GM19328 (cell line): Measurements from ENCODE around the gene LOXL1.

Experiments used
- ATAC-seq: cut with Tn5 transposase; IDR thresholded peaks from one replicate; pipeline ENCODE4 v1.9.1; 2021; ENCODE audit warnings: mild to moderate bottlenecking, moderate library complexity; ENCODE audit not compliant: unreplicated experiment

Gene LOXL1

DNA sequence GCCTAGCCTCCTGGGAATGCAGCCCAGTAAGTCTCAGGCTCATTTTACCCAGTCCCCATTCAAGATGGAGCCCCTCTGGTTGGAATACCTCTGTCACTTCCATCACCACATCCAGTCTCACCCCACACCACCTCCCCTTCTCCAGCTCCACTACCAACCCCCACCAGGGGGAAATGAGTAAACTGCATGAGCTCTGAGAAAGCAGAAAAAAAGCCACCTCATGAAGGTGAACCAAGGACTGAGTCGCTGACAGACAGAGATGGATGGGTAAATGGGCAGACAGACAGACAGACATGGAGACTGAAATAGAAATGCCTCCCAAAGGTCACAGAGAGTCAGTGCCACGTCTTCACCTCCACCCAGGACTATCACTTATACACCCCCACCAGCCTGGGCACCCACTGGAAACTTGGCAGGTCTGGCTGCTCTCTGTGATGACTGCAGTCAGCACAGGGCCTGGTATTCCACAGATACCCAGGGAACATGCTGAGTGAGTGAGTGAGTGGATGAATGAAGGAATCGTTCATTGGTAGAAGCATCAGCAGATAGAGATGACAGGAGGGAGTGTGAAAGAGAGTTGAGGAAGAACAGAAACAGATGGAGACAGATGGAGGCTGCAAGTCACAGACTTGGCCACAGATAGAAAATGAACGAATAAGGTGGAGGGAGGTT, 4.9 kb upstream of the LOXL1 start:
- ATAC-seq: no peak

DNA sequence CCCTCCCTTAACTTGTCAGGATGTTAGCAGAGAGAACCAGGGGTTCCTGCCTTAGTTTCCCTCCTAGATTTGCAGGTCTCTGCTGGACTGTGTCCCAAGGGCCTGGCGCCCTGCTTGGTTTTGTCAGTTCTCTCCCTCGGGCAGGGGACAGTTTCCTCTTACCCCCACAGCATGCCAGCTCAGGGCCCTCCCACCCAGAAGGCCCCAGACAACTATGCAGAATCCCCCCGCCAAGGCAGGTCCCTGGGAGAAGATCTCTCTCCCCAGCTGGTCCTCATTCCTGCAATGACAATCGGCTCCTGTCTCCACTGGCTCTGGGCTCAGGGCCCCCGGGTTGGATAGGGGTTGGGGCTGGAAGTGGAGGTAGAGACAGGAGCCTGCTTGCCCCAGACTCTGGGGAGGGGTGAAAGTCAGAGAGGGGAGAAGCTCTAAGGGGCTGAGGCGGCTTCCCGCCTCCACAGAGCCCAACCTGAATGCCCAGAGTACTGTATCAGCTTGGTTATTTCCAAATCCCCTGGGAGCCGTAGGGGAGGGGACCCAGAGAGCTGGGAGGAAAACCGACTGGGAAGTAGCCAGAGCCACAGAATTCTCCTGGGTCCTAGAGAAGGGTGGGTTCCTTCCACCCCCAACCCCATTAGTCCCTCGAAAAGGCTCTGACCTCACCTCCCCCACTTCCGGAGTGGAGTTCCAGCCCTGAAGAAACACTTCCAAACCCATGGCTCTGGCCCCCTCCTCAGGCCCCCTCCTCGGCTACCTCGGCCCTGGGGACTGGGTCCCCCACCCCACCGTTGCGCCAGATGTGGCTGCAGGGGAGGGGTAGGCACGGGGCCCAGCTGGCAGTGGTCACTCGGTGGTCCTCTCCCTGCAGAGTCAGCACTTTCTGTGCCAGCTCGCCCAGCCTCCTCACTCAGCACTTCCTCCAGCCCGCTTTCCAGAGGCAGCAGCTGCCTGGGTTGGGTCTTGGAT, 3.8 kb upstream of the LOXL1 start:
- ATAC-seq: no peak

DNA sequence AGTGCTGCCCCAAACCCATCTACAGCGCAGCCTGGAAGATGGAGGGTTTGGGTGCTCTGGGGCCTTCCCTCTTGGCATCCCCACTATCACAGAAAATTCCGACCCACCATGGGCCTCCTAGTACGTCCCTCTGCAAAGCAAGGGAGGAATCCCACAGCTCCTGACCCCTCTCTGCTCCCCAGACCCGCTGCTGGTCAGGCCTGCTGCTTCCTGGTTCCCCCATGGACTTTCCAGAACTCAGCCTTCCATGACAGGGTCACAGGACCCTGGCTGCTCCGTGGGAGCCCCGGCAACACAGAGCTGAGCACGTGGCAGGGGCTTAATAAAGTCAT, 3.1 kb upstream of the LOXL1 start:
- ATAC-seq: no peak

DNA sequence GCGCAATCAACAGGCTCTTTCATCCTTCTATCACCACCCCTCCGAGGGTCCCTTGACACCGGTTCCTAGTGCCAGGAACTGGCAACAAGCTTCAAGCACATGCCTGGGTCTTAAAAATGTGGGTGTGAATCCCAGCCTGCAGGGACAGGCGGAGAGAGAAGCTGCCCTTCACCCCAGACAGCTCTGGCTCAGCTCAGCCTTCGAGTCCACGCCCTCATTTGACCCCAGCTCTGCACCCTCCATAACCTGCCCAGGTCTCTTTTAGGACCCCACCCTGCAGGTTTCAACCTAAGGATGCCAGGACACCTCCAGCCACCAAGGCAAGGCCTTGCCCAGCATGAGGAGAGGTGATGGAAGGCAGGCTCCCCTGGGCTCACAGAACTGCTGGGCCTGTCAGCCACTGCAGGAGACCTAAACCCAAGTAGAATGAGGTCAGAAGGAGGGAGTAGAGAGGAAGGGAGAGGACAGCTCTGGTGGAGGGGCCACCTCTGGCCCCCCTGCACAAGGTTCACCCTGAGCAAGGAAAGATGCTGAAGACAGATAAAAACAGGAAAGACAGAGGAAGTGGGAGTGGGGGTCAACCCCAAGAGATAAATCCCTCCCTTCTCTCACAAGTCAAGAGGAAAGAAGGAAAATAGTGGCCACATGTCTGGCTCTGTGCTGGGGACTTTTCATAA, 2.6 kb upstream of the LOXL1 start:
- no peak for ATAC-seq

DNA sequence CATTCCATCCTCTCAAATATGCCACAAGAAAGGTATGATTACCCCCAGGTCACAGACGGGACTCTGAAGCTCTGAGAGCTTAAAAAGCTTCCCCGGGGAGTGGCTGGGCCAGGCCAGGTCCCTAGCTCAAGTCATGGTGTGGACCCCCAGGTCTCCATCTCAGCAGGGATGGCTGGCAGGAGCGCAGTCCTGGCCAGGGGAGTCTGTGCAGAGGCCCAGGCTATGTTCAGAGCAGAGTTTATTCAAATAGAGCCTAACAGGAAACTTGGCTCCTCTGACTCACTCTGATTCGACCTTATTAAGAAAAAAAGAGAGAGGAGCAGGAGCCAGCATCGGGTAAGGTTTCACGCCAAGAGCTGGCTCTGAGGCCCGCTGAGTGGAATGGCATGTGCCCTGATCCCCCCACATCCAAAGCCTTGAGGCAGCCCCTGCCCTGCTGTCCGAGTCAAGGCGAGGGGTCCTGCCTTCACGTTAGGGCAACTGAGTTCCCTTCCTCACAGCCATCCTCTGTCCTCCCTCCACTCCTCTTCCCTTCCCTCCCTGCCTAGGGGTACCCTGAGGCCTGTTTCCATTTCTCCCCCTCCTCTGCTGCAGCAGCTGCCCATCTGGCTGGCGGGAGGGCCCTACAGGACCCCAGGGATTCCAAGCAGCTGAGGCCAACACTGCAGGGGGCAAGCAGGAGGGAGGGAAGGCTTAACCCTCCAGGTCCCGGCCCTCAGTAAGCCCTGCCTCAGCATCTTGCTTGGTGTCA, 1.9 kb upstream of the LOXL1 start:
- no peak for ATAC-seq

DNA sequence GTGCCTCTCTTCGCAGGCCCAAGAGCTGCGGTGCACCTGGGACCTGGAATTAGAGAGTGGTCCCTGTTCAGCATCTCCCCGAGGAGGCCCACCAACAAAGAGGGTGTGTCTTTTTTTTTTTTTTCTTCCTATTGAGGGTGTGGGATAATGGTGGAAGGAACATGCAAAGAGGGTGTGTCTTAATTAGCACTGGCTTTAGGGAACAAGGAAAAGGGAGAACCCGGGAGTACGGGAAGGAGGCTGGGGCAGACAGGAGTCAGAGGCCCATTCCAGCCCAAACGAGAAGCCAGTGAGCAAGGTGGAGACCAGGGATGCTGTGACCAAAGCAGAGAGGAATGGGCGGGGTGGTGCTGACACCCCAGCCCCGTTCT, 429 bp upstream of the LOXL1 start:
- ATAC-seq: no peak

DNA sequence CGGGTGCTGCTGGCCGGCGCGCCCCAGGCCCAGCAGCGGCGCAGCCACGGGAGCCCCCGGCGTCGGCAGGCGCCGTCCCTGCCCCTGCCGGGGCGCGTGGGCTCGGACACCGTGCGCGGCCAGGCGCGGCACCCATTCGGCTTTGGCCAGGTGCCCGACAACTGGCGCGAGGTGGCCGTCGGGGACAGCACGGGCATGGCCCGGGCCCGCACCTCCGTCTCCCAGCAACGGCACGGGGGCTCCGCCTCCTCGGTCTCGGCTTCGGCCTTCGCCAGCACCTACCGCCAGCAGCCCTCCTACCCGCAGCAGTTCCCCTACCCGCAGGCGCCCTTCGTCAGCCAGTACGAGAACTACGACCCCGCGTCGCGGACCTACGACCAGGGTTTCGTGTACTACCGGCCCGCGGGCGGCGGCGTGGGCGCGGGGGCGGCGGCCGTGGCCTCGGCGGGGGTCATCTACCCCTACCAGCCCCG, 777 bp downstream of the LOXL1 start:
- no peak for ATAC-seq

DNA sequence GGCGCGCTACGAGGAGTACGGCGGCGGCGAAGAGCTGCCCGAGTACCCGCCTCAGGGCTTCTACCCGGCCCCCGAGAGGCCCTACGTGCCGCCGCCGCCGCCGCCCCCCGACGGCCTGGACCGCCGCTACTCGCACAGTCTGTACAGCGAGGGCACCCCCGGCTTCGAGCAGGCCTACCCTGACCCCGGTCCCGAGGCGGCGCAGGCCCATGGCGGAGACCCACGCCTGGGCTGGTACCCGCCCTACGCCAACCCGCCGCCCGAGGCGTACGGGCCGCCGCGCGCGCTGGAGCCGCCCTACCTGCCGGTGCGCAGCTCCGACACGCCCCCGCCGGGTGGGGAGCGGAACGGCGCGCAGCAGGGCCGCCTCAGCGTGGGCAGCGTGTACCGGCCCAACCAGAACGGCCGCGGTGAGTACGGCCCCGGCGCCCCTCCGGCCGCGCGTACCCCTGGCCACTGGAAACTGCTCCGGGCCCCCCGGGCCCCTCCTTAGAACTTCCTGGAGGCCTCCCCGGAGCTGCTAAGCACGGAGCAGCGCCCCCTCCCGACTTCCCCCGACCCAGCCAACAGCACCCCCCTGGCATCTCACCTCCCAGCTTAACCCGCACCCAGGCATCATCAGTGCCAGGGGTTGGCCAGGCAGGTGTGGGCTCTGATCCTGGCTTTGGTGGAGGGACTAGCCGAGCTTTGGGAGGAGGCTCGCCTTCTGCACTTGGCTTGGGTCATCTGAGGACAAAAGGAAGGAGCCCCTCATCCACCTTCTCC, 1.4 kb downstream of the LOXL1 start:
- ATAC-seq: no peak

DNA sequence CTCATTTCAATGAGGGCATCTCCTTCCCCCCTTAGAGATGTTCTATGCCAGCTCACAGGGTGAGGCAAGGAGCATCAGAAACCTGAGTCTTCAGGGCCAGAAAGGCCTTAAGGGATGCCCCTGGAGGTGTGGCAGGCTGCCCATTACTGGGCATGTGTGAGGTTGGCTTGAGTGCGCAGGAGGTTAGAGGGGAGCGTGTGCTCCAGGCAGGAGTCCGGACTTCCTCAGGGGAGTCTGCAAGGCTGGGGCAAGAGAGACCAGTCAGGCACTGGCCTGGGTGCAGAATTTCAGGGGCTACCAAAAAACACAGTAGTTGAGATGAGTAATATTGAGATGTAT, 1.9 kb downstream of the LOXL1 start:
- ATAC-seq: no peak

DNA sequence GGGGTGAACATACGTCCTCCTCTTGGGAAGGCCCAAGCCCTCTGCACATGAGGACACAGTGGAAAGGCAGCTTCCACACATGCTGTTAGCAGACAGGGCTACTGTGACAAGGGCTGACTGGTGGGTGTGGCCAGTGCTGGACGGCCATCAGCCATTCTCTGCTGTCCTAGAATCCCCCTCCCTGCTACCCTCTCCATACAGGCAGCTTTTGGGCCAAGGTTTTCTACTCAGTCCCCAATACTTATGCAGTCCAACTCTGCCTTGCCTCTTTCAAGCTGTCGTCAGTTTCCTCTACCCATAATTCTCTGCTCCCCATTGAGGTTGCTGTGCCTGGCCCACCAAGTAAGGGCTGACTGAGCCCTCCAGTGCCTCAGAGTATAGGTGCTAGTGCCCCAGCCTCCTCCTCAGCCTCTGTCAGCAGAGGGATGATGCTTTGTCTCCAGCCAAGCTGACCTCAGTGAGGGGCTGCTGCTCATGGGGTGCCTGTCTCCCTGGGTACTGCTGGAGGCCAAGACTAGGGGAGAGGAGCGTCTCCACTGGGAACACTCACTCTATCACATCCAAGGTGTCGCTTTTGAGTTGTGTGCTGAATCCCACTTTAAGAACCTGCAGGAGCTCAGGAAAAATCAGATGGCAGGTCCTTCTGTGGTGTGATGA, 2.8 kb downstream of the LOXL1 start:
- no peak for ATAC-seq

DNA sequence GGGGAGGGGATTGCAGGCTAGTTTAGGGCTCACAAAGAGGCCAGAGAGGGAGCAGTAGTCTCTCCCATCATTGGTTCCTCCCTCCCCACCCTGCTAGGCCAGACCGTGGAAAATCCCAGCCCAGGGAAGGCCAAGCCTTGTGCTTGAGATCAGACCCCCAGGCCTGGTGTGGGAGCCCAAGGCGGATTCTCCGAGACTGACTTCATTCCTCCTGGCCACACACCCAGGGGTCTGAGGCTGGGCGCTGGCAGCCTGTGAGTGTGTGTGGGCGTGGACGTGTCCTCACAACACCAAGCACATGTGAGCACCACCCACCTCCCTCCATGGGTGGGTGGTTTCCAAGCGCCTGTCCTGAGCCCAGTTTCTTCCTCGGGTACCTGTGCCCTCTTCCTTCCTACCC, 4.1 kb downstream of the LOXL1 start:
- ATAC-seq: no peak

DNA sequence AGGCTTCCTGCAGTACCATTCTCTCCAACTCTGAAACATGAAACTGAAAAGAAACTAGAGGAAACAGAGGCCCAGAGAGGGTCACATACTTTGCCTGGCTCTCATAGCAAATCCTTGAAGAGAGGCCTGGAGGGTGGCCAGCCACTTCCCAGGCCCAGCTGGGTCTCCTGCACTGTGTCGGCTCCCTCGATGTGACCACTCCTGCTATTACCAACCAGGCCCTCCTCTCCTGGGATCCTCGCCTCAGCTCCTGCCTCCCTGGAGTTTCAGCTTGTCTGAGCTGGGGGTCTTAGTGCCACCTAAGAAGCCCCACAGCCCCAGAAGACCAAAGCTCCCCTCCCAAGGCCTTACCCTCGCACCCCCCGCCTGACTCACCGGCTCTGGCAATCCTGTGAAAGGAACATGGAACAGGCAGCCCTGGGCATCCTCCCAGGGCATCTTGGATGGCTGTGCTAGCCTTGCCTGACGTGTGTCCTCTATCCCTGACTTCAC, 4.6 kb downstream of the LOXL1 start:
- no peak for ATAC-seq

DNA sequence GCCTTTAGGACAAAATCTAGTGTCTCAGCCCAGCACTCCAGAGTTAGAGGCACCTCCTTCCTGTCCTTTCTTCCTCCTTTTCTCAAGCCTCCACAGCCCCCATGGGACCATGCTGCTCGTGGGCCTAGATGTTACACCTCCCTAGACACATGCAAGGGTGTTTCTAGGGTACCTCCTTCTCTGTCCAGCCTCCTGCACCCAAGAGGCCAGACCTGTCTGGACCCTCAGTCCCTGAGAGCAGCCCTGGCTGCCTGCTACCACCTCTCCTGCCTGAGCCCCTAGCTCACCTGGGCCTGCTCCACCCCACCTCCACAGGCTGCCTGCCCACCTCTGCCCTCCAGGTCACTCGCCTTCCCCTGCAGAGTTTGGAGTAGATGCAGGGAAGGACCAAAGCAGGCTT, 5.2 kb downstream of the LOXL1 start:
- ATAC-seq: no peak

DNA sequence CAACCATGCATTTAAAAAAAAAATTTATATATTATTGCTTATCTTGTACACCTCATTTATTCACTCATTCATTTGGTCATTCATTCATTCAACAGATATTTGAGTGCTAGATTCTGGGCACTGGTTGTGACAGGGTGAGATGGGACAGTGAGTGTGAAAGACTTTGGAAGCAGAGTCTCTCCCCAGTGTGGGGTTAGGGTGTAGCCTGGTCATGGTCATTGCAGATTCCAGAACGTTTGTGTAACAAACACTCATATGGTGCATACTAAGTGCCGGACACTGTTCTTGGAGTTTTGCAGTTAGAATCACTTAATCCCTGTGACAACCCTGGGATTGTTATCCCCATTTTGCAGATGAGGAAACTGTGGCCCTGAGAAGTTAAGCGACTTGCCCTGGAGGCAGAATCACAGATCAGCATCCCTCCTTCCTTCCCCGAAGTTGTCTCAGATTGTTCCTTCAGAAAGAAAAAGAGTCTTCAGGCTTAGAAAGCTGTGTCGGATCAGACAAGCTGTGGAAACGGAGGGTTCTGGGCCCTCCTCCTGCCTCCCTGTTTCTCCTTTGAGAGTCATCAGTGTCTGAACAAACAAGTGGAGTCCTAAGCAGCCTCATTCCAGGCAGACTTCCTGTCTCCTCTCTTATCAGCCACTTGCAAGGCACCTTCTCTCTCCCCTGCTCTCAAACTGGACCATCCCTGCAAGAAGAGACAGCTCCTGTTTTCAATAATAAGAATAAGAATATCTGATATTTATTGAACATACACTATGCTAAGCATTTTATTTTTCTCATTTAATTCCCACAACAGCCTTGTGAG, 6.3 kb downstream of the LOXL1 start:
- ATAC-seq: no peak

DNA sequence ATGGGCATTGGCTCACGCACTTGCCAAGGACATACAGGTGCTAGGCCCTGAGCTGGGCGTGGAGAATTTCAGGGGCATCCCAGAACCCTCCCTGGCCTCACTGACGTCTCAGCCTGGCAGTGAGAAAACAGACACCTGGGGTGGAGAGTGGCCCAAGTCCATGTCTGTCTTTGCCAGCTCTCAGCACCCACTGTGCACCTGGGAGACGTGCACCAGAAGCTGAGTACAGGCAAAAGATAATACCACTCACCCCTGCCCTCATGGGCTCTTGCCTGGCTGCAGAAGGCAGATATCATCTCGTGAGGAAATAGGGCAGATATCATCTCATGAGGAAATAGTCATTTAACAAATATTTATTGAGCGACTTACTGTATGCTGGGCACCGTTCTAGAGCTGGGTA, 8.0 kb downstream of the LOXL1 start:
- ATAC-seq: no peak

DNA sequence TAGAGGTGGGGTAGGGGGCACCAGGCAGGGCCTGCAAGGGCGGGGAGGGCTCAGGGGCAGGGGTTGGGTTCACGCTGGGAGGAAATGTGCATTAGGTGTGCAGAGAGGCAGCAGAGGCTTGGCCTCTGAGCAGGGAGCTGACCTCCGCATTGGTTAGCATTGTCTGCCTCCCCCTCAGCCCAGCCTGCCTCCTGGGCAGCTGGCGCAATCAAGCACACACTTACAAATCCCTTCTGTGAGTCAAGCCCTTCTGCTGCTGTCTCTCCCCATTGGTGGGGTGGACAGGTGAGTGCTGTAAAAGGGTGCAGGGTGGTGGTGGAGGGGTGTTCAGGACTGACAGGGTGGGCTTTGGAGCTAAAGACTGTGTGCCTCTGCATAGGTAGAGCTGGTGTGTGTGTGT, 9.3 kb downstream of the LOXL1 start:
- no peak for ATAC-seq

DNA sequence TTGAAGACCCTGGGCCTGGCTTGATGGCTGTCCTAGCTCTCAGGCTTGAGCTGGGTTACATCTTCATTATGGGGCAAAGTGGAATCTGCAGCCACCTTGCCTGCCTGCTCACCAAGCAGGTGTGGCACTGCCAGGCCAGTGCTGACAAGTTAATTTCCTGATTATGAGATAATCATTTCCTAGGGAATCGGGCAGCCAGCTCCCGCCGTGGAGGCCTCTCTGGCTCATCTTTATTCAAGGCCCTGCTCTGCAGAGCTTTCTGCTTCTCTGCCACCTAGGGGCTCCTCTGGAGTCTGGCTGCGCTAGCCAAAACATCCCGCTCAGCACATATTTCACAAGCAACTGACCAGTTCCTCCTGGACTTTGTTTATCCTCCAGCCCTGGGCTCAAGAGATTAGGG, 9.9 kb downstream of the LOXL1 start:
- ATAC-seq: no peak

DNA sequence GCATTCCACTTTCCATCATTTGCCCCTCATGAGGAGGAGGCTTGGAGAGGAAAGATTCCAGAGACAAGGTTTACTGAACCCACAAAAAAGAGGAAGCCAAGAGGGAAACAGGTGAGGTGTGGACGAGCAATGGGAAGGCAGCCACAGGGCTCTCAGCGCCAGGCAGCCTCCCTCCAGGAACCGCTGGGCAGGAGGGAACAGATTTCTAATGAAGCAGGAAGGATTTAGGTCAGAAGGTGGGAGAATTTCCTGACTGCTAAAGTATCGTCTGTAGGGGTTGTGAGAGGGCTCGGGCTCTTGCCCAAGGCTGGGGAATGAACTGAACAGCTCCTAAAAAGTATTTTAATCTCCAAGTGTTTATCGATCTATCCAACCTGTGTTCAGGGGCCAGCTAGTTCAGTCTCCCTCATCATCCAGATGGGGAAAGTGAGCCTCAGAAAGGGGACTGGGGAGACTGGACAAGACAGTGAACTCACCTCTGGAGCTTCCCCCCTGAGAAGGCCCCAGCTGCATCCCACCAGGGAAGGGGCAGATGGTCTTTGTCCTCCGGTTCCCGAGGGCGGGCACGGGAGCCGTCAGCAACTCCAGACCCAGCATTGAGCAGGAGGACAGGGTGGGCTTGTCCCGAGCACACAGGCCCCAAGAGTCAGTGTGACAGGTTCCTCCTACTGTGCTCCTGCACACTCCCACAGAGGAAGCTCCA, 10.5 kb downstream of the LOXL1 start:
- ATAC-seq: no peak
